ENCODE results near the gene ADAMTS3. TPM values are rescaled to one million over a fixed set of nuclear protein-coding genes. Genes with fewer than 3 reads are reported as not detected.

Gene ADAMTS3
- total and polyA plus RNA-seq, 12 donors: 1.0 to 13.1 (median 2.2) TPM

DNA sequence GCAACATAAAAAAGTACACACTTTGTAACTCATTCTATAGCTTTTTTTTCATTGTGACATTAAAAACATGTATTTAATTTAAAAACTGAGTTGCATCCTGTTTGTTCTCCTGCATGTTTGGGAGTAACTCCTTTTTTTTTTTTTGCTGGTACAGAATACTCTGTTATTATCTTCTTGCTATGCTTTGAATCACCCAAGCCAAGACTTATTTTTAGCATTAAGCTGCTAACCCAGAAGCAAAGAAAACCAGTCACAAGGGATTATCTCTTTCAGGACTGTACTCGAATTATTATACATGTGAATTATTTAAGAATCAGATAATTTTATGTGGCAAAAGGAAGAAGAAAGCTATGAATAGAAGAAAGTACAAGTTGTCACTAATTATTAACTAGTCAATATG is 194.9 kb downstream of the ADAMTS3 start:
- H3K4me3 ChIP-seq: no peak overlapping the region
- no peaks in the 10 kb centered on the region for H3K36me3 ChIP-seq (replicated peaks in 1 of 2)
- no peaks in the 10 kb centered on the region for H3K27me3 ChIP-seq
- intact Hi-C loops (cut with DNase I): no loop called here
- TF ChIP-seq, protein P1, sequence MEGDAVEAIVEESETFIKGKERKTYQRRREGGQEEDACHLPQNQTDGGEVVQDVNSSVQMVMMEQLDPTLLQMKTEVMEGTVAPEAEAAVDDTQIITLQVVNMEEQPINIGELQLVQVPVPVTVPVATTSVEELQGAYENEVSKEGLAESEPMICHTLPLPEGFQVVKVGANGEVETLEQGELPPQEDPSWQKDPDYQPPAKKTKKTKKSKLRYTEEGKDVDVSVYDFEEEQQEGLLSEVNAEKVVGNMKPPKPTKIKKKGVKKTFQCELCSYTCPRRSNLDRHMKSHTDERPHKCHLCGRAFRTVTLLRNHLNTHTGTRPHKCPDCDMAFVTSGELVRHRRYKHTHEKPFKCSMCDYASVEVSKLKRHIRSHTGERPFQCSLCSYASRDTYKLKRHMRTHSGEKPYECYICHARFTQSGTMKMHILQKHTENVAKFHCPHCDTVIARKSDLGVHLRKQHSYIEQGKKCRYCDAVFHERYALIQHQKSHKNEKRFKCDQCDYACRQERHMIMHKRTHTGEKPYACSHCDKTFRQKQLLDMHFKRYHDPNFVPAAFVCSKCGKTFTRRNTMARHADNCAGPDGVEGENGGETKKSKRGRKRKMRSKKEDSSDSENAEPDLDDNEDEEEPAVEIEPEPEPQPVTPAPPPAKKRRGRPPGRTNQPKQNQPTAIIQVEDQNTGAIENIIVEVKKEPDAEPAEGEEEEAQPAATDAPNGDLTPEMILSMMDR (IDR thresholded peaks at IDR 0.05): no peak
- no peak for TF ChIP-seq POLR2A (IDR thresholded peaks at IDR 0.05)
- H3K27ac ChIP-seq: no peak overlapping the region
- H3K9me3 ChIP-seq (replicated peaks in 1 of 3): no peaks in the 10 kb centered on the region
- no peak for DNase-seq
- peaks cover 0 to 7% of the 10 kb centered on the region in 2 donors for H3K4me1 ChIP-seq (replicated peaks in 1 of 2)
- 37 to 61% (median 42%) methylated on average over 1 of the region's 1 CpG for WGBS, 4 donors

DNA sequence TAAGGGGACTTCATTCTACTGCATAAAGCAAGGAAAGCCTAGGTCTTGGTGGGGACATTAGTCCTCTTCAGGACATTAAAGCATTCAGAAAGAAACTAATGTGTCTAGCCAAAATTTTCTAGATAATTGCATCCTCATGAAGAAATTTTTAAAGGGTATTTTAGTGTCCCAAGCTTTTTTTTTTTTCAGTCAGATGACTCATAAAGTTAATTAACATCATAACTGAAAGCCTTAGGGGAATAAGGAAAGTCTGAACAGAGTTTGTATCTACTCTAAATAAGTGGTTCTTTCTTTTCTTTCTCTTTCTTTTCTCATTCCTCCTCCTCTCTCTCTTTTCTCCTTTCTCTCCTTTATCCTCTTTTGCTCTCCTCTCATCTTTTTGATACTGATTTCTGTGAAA is 202.4 kb downstream of the ADAMTS3 start:
- Histone ChIP-seq H3K36me3 (replicated peaks in 1 of 2) (no peaks in the 10 kb centered on the region), H3K4me3 (no peak overlapping the region), H3K9me3 (replicated peaks in 1 of 3) (no peaks in the 10 kb centered on the region), H3K27ac (no peak overlapping the region), H3K27me3 (no peaks in the 10 kb centered on the region), H3K4me1 (replicated peaks in 1 of 2) (no peaks in the 10 kb centered on the region)
- intact Hi-C loops (cut with DNase I): no loop called here
- no peak for DNase-seq
- no peak for TF ChIP-seq POLR2A (IDR thresholded peaks at IDR 0.05)
- TF ChIP-seq, protein P1 (IDR thresholded peaks at IDR 0.05): no peak

DNA sequence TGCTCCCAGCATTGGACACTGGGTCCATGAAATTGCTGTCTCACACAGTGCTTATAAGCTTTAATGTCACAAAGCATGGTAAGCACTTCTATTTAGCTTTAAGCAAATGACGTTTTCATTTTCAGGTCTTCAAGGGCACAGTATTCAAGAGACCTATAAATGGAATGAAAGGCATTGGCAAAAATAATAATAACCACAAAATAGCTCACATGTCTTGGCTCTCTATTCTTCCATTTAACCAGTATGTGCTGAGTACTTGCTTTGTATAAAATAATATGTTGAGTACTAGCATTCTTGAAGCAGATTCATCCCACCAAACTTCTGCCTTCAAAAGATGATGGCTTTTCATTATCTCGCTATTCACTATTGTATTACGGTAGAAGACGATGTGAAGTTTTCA is 203.0 kb downstream of the ADAMTS3 start:
- Histone ChIP-seq H3K4me1 (replicated peaks in 1 of 2) (no peaks in the 10 kb centered on the region), H3K9me3 (replicated peaks in 1 of 3) (no peaks in the 10 kb centered on the region), H3K36me3 (replicated peaks in 1 of 2) (no peaks in the 10 kb centered on the region), H3K27me3 (no peaks in the 10 kb centered on the region), H3K4me3 (no peak overlapping the region), H3K27ac (no peak overlapping the region)
- no peak for TF ChIP-seq POLR2A (IDR thresholded peaks at IDR 0.05)
- no peak for DNase-seq
- WGBS, 4 donors: 78 to 84% (median 79%) methylated on average over 4 of the region's 4 CpGs
- intact Hi-C loops (cut with DNase I): no loop called here

DNA sequence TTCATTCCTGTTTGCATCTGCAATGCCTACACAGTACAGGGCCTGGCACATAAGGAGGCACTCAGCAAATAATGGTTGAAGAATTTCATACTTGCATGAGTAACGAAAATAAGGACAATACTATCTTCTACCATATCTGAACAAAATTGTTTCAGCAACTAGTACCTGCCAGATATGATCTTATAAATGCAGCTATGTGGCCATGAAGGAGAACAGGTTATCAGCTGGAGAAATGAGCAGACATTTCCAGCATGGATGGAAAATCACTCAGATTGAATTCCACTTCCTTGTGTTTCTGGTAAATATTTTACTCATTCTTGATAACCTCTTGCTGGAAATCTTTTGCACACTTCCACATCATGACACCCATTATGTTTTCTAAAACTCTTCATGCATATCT is 204.0 kb downstream of the ADAMTS3 start:
- no peak for DNase-seq
- intact Hi-C loops (cut with DNase I): no loop called here
- Histone ChIP-seq H3K4me1 (replicated peaks in 1 of 2) (no peaks in the 10 kb centered on the region), H3K9me3 (replicated peaks in 1 of 3) (no peaks in the 10 kb centered on the region), H3K27me3 (no peaks in the 10 kb centered on the region), H3K4me3 (no peak overlapping the region), H3K36me3 (replicated peaks in 1 of 2) (no peaks in the 10 kb centered on the region), H3K27ac (no peak overlapping the region)
- 36 to 92% (median 71%) methylated on average over 1 of the region's 1 CpG for WGBS, 4 donors
- TF ChIP-seq, protein P1 (IDR thresholded peaks at IDR 0.05): no peak
- TF ChIP-seq POLR2A (IDR thresholded peaks at IDR 0.05): no peak

DNA sequence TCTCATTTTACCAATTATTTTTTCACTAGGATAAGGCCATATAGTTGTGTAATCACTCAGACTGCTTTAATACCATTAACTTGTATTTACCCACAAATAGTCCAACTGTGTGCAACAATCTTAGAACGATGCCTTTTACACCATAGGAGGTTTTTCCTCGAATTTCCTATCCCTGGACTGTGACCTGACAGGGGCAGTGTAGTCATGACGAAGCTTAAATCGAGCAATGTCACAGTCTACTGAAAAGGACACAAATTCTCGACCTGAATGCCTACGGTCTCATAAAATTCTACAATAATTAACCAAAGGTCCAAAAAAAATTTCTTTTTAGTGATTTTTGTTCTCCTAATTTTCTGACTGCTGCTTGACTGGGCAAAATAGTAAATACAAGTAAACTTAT is 208.9 kb downstream of the ADAMTS3 start:
- WGBS, 4 donors: 88 to 97% (median 93%) methylated on average over 6 of the region's 6 CpGs
- TF ChIP-seq POLR2A (IDR thresholded peaks at IDR 0.05): no peak
- TF ChIP-seq, protein P1 (IDR thresholded peaks at IDR 0.05): no peak
- Histone ChIP-seq H3K36me3 (replicated peaks in 1 of 2) (no peaks in the 10 kb centered on the region), H3K4me3 (no peak overlapping the region), H3K4me1 (replicated peaks in 1 of 2) (no peaks in the 10 kb centered on the region), H3K27ac (no peak overlapping the region), H3K27me3 (no peaks in the 10 kb centered on the region), H3K9me3 (replicated peaks in 1 of 3) (no peaks in the 10 kb centered on the region)
- intact Hi-C loops (cut with DNase I): no loop called here
- DNase-seq: no peak
